Lung (tissue), 12 donors: ENCODE data around the gene IFITM1. TPM values are rescaled to one million over a fixed set of nuclear protein-coding genes. Genes with fewer than 3 reads are reported as not detected.

Experiments used
- ATAC-seq: fragments of 200-7000 bp; cut with Tn5 transposase; one replicate; pipeline ENCODE4 v1.9.1; 2020; ENCODE audit warnings: moderate number of reproducible peaks; ENCODE audit not compliant: insufficient read depth, low FRiP score
- DNase-seq, 3 donors: peaks; one replicate each; pipeline ENCODE4 v3.0.0-alpha.2; 2013 to 2017
- H3K27ac ChIP-seq, 2 donors: one replicate each; pipeline ENCODE4 v1.5.1; 2013; ENCODE audit warnings: mild to moderate bottlenecking in 2 of 2, moderate library complexity in 2 of 2, control low read depth in 1 of 2, inconsistent platforms in 1 of 2, low read depth in 1 of 2, low read length in 1 of 2
- H3K27me3 ChIP-seq, 3 donors: one replicate each; pipeline ENCODE4 v1.5.1; 2013; ENCODE audit warnings: low read length in 2 of 3; ENCODE audit not compliant: control insufficient read depth in 3 of 3, insufficient read depth in 3 of 3
- H3K36me3 ChIP-seq, 4 donors: one replicate each; pipeline ENCODE4 v1.5.1; 2013; ENCODE audit warnings: low read length in 4 of 4, mild to moderate bottlenecking in 1 of 4, moderate library complexity in 1 of 4; ENCODE audit not compliant: control insufficient read depth in 4 of 4, insufficient read depth in 4 of 4
- H3K4me1 ChIP-seq, 5 donors: one replicate each; pipeline ENCODE4 v1.5.1; 2013; ENCODE audit warnings: low read length in 5 of 5, mild to moderate bottlenecking in 2 of 5, moderate library complexity in 1 of 5; ENCODE audit not compliant: control insufficient read depth in 5 of 5, insufficient read depth in 5 of 5
- H3K4me3 ChIP-seq: one replicate; pipeline ENCODE4 v1.5.1; 2013; ENCODE audit warnings: mild to moderate bottlenecking, control low read depth, moderate library complexity
- H3K9ac ChIP-seq, 2 donors: one replicate each; pipeline ENCODE4 v1.5.1; 2013; ENCODE audit warnings: low read length in 2 of 2, control low read depth in 1 of 2; ENCODE audit not compliant: insufficient read depth in 1 of 2
- H3K9me3 ChIP-seq, 4 donors: one replicate each; pipeline ENCODE4 v1.5.1; 2013; ENCODE audit warnings: low read length in 3 of 4, mild to moderate bottlenecking in 1 of 4, moderate library complexity in 1 of 4; ENCODE audit not compliant: control insufficient read depth in 4 of 4, insufficient read depth in 3 of 4
- WGBS, 2 donors: extraction: QIAGEN DNeasy Blood & Tissue Kit; methylation state at CpG; one replicate each; pipeline ENCODE4 v1.1.7; 2013; 5-methylcytosine and 5-hydroxymethylcytosine counted together
- polyA plus RNA-seq, 2 donors: library from polyadenylated mRNA; stranded (reverse); fragments of 200-250 nt; gene quantifications; one replicate each; pipeline ENCODE4 v1.2.1, GENCODE V29; 2013
- total RNA-seq, 2 donors: library from RNA; depleted of rRNA in 1 of 2; stranded (reverse); fragments of >200 nt in 1 of 2; gene quantifications; one replicate each; pipeline ENCODE4 v1.2.1, GENCODE V29; 2014 to 2021
- TF ChIP-seq, protein P1 (sequence below): IDR thresholded peaks from 2 replicates; pipeline ENCODE4 v1.5.1; 2012; ENCODE audit warnings: mild to moderate bottlenecking; ENCODE audit errors: control extremely low read depth, extremely low read depth
- donor health status: control.
- donor health status: control.
- donor health status: Bipolar disorder and iron deficiency.
- donor health status: healthy.
- donor health status: DM: yes; HTN: yes; CAD: no.

Gene IFITM1
- total and polyA plus RNA-seq, 4 donors = 53.3 to 531 (median 189) TPM

DNA sequence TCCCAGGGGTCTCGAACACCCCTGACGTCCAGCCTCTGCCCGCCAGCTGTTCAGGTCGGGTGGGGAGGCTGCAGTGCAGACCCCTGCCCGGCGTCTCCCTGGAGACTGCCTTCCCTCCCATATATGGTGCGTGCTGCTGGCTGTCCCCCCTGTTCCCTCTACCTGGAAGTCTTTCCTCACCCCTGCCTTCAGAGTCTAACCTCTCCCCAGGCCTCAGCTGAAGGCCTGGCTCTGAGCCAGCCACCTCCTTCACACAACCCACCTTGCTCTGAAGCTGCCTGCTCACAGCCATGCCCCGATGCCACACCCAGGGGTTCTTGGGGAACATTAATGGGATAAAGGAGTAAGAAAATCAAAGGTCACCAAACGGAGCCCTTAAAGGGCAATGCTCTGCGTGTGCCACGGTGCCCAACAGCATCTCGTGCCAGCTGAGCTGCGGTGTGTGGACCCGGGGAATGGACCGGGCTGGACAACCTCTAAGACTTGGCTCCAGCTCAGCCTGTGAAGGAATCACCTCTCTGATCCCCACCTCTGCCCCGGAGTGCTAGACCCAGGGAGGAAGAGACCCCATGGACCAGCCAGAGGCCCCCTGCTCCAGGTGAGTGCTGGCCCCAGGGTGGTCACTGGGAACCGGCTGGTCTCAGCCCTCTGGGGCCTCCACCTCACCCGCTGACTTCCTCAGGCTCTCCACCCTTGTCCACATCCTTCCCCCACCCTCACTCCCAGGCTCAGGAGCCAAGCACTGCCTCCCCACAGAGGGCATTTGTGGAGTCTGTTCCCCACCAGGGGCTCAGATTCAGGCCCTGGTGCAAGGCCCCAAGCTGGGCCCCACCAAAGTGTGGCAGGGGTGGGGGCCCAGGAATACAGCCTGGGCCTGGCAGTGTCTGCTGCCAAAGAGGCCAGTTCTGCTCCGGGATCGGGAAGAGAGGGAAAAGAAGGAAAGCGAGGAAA lies 35.6 kb upstream of the IFITM1 start, which contains the start of gene NLRP6:
TSS of gene NLRP6 (plus strand) at position 407 of the 951 bp plus-strand sequence. CDS start at position 570, 163 bp downstream.
- ATAC-seq (no peak), DNase-seq (no peak)
- Histone ChIP-seq H3K27me3 (peaks cover 0 to 70% (median 32%) of the 10 kb centered on the region in 3 donors), H3K36me3 (no peaks in the 10 kb centered on the region), H3K9me3 (no peaks in the 10 kb centered on the region), H3K4me3 (peak within 1 kb of the TSS; percentile 5), H3K4me1 (peaks cover 0 to 15% (median 0%) of the 10 kb centered on the region in 5 donors), H3K9ac (no peak within 1 kb of the TSS), H3K27ac (no peak within 1 kb of the TSS)
- TF ChIP-seq, protein P1, sequence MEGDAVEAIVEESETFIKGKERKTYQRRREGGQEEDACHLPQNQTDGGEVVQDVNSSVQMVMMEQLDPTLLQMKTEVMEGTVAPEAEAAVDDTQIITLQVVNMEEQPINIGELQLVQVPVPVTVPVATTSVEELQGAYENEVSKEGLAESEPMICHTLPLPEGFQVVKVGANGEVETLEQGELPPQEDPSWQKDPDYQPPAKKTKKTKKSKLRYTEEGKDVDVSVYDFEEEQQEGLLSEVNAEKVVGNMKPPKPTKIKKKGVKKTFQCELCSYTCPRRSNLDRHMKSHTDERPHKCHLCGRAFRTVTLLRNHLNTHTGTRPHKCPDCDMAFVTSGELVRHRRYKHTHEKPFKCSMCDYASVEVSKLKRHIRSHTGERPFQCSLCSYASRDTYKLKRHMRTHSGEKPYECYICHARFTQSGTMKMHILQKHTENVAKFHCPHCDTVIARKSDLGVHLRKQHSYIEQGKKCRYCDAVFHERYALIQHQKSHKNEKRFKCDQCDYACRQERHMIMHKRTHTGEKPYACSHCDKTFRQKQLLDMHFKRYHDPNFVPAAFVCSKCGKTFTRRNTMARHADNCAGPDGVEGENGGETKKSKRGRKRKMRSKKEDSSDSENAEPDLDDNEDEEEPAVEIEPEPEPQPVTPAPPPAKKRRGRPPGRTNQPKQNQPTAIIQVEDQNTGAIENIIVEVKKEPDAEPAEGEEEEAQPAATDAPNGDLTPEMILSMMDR = no peak
- WGBS, 2 donors = 66 to 77% methylated on average over 21 of the region's 21 CpGs

DNA sequence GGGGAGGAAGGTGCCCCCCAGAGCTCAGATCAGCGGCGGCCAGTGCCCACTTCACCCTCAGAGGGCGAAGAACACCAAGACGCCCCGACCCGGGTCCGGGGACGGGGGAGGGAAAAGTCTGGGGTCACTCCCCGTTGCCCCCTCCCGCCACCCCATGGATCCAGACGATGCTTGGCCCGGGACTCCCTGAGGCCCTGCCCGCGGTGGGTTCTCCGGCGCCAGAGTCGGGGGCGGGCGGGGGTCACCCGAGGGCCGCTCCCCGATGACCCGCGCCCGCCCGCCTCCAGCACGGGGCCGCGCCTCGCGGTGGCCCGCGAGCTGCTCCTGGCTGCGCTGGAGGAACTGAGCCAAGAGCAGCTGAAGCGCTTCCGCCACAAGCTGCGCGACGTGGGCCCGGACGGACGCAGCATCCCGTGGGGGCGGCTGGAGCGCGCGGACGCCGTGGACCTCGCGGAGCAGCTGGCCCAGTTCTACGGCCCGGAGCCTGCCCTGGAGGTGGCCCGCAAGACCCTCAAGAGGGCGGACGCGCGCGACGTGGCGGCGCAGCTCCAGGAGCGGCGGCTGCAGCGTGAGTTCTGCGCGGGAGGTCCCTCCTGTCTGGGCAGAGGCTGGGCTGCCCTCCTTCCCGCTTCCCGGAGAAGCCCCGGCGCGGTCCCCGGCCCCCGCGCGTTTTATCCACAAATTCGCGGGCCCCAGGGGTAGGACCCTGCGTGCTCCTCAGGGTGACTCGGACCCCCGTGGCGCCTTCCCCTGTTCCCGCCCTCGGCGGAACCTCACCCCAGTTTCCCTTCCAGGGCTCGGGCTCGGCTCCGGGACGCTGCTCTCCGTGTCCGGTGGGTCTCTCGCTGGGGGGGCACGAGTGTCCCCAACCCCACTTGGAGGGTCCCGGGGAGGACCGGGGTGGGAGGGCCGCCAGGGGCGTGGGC lies 34.5 kb upstream of the IFITM1 start:
- Histone ChIP-seq H3K27ac (no peak overlapping the region), H3K36me3 (no peaks in the 10 kb centered on the region), H3K4me1 (peaks cover 0 to 15% (median 0%) of the 10 kb centered on the region in 5 donors), H3K27me3 (peaks cover 0 to 70% (median 36%) of the 10 kb centered on the region in 3 donors), H3K9me3 (no peaks in the 10 kb centered on the region), H3K9ac (no peak overlapping the region), H3K4me3 (peak overlapping the region; percentile 5)
- WGBS, 2 donors = 12 to 17% methylated on average over 82 to 97 of the region's 97 CpGs
- ATAC-seq = no peak
- peak in 1 of 3 donors; percentile 48 for DNase-seq
- TF ChIP-seq, protein P1 = no peak

DNA sequence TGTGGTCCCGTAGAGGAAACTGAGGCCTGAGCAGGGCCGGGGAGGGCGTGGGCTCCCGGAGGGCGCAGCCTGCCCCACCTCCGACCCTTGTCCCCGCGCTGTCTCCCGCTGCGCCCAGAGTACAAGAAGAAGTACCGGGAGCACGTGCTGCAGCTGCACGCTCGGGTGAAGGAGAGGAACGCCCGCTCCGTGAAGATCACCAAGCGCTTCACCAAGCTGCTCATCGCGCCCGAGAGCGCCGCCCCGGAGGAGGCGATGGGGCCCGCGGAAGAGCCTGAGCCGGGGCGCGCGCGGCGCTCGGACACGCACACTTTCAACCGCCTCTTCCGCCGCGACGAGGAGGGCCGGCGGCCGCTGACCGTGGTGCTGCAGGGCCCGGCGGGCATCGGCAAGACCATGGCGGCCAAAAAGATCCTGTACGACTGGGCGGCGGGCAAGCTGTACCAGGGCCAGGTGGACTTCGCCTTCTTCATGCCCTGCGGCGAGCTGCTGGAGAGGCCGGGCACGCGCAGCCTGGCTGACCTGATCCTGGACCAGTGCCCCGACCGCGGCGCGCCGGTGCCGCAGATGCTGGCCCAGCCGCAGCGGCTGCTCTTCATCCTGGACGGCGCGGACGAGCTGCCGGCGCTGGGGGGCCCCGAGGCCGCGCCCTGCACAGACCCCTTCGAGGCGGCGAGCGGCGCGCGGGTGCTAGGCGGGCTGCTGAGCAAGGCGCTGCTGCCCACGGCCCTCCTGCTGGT lies 33.7 kb upstream of the IFITM1 start:
- peak in 2 of 3 donors; percentile 16 to 32 for DNase-seq
- H3K27ac ChIP-seq = no peak overlapping the region
- peaks cover 0 to 15% (median 0%) of the 10 kb centered on the region in 5 donors for H3K4me1 ChIP-seq
- 3 to 4% methylated on average over 69 to 85 of the region's 85 CpGs for WGBS, 2 donors
- TF ChIP-seq, protein P1 = no peak
- no peak overlapping the region for H3K9ac ChIP-seq
- peaks cover 0 to 66% (median 36%) of the 10 kb centered on the region in 3 donors for H3K27me3 ChIP-seq
- peak; percentile 45 for ATAC-seq
- H3K9me3 ChIP-seq = no peaks in the 10 kb centered on the region
- no peaks in the 10 kb centered on the region for H3K36me3 ChIP-seq
- no peak overlapping the region for H3K4me3 ChIP-seq
